Right kidney (tissue), 1 donor: ENCODE results near the gene GATA6.
"Not testable (repeated sequence)": the region's sequence is repeated elsewhere in the genome, so short reads cannot be mapped to it uniquely, and the experiment has no call there.

Experiments used
- DNase-seq: peaks from one replicate; pipeline ENCODE4 v3.0.0-alpha.2; 2016

Gene GATA6

GRCh38 chr18:22204996-22205395 is 35.6 kb downstream of the GATA6 start:
- no peak for DNase-seq

GRCh38 chr18:22207021-22207758 is 37.8 kb downstream of the GATA6 start:
- no peak for DNase-seq

DNA sequence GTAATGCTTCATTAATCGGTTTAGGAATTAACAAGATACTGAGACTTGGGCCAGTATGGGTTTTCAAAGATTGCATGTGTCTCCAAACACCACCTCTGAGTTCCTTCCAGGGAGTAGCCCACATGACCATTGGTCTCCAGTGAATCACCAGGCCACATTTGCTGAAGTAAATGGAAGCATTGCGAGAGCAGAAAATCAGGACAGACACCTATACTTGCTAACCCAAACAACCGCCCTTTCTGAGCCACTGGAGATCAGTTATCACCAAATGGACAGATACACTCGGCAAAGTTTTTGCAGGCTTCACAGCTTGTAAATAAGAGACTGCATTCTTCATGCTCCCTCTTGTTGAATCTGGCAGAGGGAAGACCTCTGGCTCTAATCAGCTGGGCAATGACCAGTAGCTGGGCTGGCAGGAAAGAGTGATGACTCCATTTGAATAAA is 40.9 kb downstream of the GATA6 start:
- DNase-seq, result no peak

DNA sequence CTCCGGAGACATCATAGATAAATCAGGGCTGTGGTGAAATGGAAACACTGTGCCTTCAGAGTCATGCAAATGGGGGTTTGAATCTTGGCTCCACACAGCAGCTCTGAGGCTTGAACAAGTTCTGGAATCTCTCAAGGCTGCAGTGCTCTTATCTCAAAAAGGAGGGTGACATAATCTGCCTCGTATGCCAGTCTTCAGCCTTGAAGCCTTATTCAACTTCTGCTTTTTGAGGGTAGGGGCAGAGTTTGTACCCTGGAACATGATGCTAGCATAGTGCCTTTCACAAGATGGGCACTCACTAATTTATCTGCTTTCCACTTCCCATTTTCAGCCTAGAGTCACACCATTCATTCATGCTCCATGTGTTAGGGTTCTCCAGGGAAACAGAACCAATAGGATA is 42.3 kb downstream of the GATA6 start:
- DNase-seq, result no peak

GRCh38 chr18:22213333-22213973 is 44.1 kb downstream of the GATA6 start:
- no peak for DNase-seq

DNA sequence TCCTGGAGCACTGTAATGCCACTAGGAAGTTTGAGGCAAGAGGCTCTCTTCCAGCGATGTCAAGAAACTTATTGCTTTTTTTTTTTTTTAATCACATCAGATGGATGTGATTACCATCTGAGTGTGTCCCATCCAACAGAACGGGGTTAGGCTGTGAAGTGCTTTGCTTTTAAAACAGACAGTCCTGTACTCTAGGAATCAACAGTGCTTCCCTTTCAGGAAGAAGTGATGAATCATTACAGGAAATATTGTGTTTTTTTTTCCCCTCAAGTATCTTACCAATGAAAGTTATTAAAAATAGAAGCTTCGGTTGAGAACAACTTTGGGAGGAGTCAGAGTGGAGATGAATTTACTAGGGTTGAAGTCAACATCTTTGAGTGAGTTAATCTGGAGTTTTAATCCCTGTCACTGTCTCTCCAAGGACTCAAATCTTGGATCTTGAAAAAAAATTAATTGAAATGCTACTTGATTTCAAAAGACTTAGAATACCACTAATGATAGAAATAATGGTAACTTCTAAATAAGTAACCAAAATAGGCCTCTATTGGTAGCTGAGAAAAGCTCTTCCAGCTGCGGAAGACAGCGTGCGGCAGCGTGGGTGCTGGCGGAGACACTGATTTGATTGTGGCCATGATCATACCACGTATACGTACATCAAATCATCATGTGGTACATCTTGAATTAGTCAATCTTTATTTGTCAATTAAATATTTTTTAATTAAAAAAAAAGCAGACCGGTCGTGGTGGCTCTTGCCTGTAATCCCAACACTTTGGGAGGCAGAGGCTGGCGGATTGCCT is 45.5 kb downstream of the GATA6 start:
- DNase-seq, result no peak

GRCh38 chr18:22218835-22219234 is 49.4 kb downstream of the GATA6 start:
- no peak for DNase-seq

GRCh38 chr18:22219568-22220355 is 50.4 kb downstream of the GATA6 start:
- no peak for DNase-seq

DNA sequence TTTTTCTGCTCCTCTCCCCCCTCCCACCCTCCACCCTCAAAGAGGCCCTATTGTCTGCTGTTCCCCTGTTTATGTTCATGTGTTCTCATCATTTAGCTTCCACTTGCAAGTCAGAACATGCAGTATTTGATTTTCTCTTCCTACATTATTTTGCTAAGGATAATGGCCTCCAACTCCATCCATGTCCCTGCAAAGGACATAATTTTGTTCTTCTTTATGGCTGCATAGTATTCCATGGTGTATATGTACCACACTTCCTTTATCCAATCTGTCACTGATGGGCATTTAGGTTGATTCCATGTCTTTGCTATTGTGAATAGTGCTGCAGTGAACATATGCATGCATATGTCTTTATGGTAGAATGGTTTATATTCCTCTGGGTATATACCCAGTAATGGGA is 51.2 kb downstream of the GATA6 start:
- DNase-seq, result not testable (repeated sequence)

DNA sequence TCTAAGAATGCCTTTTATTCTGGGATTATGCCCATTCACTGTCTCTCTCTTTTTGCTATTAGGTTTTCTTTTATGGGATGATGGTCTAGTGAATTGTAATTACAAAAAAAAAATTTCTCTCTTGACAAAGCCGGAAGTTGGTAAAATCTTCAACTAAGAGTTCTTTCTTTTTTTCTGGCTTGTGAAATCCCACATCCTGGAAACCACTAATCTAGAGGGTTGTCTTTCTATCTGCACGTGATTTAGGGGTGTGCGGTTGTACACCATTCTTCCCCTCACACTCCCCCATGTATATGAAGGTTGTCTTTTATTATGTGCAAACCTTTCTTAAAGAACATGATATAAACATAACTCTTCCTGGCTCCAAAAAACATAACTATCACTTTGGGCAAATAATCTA is 52.0 kb downstream of the GATA6 start:
- DNase-seq, result no peak

GRCh38 chr18:22223254-22223964 is 54.0 kb downstream of the GATA6 start:
- DNase-seq, result no peak

DNA sequence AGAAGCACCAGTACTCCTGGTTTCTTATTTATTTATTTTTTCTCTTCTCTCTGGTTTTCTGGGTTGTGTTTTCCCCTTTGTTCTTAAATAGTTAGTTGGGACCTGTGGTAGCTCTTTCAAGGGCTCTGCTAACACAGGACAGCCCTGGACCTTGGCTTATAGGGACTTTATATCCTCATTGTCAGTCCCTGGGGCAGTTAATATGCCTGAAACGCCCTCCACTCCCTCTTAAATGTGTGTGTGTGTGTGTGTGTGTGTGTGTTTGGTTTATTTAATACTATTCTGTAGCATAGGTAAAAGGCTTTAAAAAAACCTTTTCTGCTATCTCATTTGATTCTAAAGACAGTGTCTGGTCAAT is 54.6 kb downstream of the GATA6 start:
- no peak for DNase-seq

- DNase-seq, result no peak
Measured at GRCh38 chr18:22224339-22224738, 55.0 kb downstream of the GATA6 start.

- no peak for DNase-seq
Measured at GRCh38 chr18:22226801-22227200, 57.4 kb downstream of the GATA6 start.

DNA sequence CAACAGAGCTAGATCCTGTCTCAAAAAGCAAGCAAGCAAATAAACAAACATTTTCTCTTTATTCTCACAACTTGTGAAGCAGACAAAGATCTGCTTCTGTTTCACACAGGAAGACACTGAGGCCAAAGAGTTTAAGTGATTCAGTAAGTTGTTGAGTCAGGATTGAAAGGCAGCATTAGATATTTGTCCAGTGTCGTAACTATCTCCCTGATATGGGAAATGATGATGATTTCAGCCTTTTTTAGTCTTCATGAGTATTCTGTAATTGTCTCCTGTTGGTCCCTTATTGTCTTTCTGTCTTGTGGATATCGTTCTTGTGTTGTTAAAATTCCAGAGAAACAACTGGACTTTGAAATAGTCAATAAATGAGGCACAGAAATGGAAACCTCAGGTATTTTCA is 59.6 kb downstream of the GATA6 start:
- no peak for DNase-seq

GRCh38 chr18:22229456-22230124 is 60.2 kb downstream of the GATA6 start:
- DNase-seq, result no peak

DNA sequence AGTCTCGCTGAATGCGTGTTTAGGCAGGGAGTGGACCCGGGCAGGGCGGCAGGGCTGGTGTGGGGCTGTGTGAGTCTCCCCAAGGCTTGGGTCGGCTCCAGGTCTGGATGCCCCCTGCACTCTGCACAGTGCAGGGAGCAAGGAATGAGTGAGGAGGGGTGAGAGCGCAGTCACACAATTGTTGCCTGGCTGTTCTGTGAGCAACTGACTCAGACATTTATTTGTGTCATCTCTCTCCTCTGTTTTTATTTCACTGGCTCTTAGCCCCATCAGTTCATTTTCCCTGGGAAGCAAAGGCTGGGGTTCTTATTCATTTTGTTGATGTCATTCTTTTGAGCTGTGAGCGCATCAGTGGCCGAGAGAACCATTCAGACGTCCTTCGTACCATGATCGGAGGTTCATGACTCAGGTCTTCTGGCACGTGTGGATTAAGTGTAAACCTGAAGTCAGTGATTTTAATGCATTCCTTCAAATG is 61.1 kb downstream of the GATA6 start:
- DNase-seq, result no peak

- DNase-seq, result no peak
Measured at GRCh38 chr18:22233266-22233665, 63.9 kb downstream of the GATA6 start.

- DNase-seq, result no peak
Measured at GRCh38 chr18:22238036-22238435, 68.6 kb downstream of the GATA6 start.

DNA sequence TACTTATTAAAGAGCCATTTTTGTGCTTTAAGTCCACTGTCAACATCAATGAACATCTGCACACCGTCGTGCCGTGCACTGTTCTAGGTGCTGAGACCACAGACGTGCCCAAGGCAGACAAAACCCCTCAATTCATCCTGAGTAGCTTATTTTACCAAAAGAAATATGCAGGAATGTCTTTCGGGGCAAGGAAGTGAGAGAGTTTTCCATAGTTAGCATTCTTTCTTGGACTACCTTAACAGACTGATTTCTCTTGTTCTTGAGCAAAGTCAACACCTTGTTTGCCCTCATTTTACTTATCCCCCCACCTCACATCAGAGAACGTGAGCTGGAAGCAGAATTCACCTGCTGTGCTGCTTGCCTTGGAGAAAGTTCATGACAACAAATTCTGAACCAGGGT is 69.3 kb downstream of the GATA6 start:
- DNase-seq, result no peak

GRCh38 chr18:22241921-22242361 is 72.6 kb downstream of the GATA6 start:
- no peak for DNase-seq
